GM21360 (cell line): ENCODE data around the gene ZNF468.
A peak's percentile ranks its signal among the peaks of the same experiment; 100 is the strongest.
"Not testable (repeated sequence)": the region's sequence is repeated elsewhere in the genome, so short reads cannot be mapped to it uniquely, and the experiment has no call there.

Experiments
- ATAC-seq: cut with Tn5 transposase; IDR thresholded peaks from one replicate; pipeline ENCODE4 v1.9.1; 2021; ENCODE audit warnings: mild to moderate bottlenecking, moderate library complexity; ENCODE audit not compliant: unreplicated experiment

Gene ZNF468

DNA sequence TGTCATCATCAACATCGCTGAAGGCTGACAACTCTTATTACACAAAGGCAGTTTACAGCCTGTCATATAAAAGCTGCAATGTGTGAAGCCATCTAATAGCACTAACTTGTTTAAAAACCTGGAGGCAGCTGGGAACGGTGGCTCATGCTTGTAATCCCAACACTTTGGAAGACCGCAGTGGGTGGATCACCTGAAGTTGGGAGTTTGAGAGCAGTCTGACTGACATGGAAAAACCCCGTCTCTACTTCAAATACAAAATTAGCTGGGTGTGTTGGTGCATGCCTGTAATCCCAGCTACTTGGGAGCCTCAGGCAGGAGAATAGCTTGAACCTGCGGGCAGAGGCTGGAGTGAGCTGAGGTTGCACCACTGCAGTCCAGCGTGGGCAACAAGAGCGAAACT, 27.6 kb downstream of the ZNF468 start:
- ATAC-seq, result not testable (repeated sequence)

DNA sequence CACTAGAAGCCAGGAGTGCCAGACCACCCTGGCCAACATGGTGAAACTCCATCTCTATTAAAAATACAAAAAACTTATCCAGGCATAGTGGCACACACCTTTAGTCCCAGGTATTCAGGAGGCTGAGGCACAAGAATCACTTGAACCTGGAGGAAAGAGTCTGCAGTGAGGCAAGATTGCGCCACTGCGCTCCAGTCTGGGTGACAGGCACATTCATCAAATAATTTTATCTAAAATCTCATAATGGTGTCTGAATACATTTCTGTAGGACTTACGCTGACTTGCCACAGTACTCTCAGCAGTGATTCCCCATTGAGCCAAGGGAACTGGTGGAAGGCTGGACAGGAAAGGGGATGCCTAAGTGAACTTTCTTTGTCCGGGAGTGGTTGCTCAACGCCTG, 31.7 kb downstream of the ZNF468 start:
- no peak for ATAC-seq

DNA sequence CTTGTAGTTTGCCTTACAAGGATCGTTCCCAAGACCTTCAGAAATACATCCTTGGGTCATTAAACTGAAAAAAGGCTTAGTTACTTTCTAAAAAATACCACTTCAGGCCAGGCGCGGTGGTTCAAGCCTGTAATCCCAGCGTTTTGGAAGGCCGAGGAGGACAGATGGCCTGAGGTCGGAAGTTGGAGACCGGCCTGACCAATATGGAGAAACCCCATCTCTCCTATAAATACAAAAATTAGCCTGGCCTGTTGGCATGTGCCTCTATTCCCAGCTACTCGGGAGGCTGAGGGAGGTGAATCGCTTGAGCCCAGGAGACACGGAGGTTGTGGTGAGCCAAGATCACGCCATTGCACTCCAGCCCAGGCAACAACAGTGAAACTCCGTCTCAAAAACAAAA, 33.7 kb downstream of the ZNF468 start:
- ATAC-seq, result no peak

DNA sequence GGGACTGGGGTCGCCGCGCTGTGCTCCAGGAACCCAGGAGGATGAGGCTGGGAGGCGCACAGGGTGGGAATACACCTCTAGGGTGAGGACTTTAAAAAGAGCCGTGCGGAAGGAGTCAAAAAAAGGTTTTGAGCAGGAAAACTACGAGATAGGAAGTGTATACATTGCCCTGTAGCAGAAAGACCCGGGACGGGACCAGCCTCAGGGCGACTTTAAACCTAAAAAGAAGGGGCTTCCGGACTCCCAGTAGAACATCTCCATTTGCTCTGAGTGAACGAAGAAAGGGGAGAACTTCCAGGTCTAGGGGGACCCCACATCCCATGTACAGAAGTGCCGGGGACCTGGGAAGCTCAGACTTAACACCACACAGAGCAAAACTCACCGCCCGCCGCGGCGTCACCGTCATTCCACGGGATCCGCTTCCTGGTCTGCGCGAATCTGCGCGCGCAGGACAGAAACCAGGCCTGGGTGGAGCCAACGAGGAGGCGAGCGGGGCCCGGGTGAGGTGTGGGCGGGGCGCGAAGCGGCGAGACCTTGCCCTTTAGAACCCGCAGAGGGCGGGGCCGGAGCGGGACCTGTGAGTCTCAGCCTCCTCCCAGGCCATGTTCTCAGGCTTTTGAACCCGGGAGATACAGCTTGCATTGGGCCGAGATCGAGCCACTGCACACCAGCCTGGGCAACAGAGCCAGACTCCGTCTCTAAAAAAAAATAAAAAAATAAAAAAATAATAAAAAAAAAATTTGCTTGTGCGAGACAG, 36.0 kb downstream of the ZNF468 start, which contains the start of gene ZNF28:
Gene ZNF28, minus strand, starts transcription at position 430 of the 757 bp plus-strand sequence. CDS start 3,675 bp downstream, outside the sequence.
- ATAC-seq, result peak; percentile 86

DNA sequence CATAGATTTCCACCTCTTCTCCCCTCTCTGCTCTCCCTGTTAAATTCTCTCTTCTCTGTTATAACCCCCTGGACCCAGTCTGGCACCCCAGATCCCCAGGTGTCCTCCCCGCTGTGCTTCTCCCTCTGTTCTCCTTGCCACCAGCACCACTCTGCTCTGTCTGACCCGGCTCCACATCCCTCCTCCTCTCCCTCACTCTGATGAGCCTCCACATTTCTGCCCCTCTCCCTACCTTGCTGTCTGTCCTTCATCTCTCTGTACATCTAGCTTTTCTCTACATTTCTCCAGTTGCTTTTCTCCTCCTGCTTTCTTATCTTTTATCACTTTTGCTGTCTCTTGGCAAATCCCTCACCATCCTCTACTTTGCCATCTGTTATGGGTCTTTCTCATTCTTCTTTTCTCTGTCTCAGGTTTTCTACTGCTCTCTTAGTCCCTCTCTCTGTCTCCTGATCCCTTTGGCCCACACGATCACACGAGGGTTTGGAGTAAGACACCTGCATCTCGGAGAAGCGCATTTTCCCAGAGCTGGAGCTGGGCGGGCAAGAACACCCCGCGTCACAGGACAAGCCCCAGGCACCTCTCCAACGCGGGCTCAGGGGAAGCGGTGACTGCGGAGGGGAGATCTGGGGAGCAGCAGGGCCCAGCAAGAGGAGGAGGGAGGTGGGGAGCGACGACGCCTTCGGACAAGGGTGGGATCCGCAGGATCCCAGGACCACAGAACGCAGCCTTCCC, 36.8 kb downstream of the ZNF468 start:
- ATAC-seq, result peak; percentile 32

- no peak for ATAC-seq
Measured at GRCh38 chr19:52809801-52810200, 47.6 kb downstream of the ZNF468 start.

DNA sequence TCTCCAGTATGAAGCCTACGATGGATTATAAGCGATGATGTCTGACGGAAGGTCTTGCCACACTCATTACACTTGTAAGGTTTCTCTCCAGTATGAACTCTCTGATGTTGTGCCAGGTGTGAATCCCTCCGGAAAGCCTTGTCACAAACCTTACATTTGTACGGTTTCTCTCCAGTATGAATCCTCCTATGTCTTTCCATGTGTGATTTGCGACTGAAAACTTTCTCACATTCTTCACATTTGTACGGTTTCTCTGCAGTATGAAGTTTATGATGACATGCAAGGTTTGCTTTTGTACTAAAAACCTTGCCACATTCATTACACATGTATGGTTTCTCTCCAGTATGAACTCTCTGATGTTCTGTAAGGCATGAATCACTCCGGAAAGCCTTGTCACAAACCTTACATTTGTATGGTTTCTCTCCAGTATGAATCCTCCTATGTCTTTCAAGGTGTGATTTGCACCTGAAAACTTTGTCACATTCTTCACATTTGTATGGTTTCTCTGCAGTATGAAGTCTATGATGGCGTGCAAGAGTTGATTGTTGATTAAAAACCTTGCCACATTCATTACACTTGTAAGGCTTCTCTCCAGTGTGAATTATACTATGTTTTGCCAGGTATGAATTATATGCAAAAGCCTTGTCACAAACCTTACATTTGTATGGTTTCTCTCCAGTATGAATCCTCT, 57.3 kb downstream of the ZNF468 start:
- not testable (repeated sequence) for ATAC-seq

GRCh38 chr19:52789440-52789839, 68.0 kb downstream of the ZNF468 start:
- ATAC-seq, result no peak
